SHP77 (cell line): ENCODE measurements around the gene HPS6.
"Not testable (repeated sequence)": the region's sequence is repeated elsewhere in the genome, so short reads cannot be mapped to it uniquely, and the experiment has no call there.

Source experiments
- DNase-seq, 2 experiments: peaks; one replicate each; lab custom pipeline; 2025; lab: John Stamatoyannopoulos, UW

HPS6 gene

DNA sequence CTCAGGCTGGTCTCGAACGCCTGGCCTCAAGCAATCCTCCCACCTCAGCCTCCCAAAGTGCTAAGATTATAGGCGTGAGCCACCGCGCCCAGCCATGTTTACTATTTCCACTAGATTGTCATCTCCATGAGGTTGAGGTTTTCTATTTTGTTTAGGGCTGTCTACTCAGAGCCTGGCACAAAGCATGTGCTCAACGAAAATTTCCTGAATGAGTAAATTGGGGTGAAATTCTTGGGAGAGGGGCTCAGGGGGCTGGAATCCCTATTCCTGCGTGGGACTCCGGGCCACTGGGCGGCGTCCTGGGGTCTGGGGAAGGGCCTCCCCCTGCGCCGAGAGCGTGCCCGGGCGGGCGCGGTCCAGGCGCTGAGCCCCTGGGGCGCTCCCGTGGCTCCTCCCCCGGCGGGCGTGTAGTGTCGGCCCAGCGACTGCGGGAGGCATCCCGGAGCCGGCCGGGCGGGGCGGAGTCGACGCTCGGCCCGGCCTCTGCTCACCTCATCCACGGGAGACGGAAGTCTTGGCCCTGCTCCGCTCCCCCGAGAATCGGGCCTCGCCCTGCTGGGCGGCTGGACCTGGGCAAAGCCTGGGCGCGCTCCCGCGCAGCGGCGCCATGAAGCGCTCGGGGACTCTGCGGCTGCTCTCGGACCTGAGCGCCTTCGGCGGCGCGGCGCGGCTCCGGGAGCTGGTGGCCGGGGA is at the start of gene HPS6:
Gene HPS6 (plus strand): TSS at position 482 of the 693 bp plus-strand sequence. CDS start 126 bp downstream, at position 608.
- DNase-seq = peak; percentile 85 to 87

DNA sequence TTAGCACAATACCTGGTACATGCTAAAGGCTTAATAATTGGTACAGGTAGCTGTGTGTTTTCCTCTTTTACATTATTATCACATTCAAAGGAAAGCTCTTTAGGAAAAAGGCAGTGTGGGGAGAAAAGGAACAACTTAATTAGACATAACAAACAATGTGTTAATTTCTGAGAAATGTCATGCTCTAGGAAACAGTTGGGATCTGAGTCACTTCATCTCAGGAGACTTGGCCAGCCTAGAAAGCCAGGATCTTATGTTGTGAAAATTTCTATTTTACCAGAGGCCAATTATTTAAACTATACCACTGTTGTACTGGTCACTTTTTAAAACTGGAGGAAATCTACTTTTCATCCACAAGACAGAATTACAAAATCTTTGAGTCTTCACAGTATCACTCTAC is 48.7 kb upstream of the HPS6 start:
- DNase-seq = no peak

DNA sequence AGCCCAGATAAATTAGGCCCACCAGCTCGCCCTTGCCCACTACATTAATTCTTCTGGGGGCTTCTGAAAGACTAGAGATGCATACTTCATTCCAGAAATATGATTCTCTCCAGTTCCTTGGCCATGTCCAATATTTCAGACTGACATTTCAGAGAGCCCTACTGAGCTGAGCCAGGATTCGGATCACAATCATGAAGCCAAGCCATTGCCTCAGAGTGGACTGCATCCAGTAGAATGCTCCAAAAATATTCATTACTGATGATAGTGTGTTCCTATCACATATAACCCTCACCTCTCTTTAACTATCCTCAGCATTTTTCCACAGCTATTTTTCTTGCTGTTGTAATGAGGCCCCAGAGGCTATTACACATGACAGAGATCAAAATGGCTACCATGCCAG is 47.9 kb upstream of the HPS6 start:
- DNase-seq = no peak

DNA sequence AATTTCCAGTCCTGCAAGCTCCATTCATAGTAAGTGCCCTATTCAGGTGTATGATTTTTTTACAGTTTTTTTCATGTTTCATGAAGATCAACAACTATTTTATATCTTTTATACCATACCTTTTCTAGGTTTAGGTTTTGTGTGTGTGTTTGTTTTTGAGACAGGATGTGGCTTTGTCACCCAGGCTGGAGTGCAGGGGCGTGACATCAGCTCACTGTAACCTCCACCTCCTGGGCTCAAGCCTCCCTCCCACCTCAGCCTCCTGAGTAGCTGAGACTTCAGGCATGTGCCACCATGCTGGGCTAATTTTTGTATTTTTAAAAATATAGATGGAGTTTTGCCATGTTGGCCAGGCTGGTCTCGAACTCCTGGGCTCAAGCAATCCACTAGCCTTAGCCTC is 44.2 kb upstream of the HPS6 start:
- no peak for DNase-seq

DNA sequence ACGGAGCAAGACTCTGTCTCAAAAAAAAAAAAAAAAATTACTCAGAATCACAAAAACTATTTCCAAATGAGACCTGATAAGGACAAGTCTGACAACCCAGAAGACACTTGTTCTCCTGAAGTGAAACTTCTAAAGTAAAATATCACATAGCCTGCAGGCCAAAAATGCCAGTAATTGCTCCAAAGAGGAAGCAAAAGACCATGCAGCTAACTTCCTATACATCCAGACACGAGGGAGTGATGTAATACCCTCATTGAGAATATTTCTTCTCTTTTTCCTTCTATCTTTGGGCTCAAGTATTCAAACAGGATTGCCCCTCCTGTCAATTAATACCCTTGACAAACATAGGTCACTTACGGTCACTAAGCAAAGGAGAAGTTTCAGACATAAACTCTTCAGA is 40.4 kb upstream of the HPS6 start:
- no peak for DNase-seq

DNA sequence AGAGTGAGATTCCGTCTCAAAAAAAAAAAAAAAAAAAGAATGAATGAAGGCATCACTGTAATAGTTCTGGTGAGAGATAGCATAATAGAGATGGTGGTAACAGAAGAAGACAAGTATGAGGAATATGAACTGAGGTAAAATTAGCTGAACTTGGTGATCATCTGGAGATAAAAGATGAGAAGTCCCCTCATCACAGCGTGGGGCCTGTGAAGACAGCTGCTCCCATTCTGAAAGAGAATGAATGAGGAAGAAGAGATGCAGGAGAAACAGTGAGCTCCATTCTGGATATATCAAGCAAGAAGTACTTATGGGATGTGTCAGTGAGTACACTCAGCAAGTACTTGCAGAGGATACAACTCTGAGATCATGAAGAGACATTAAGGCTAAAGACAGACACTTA is 37.9 kb upstream of the HPS6 start:
- no peak for DNase-seq

DNA sequence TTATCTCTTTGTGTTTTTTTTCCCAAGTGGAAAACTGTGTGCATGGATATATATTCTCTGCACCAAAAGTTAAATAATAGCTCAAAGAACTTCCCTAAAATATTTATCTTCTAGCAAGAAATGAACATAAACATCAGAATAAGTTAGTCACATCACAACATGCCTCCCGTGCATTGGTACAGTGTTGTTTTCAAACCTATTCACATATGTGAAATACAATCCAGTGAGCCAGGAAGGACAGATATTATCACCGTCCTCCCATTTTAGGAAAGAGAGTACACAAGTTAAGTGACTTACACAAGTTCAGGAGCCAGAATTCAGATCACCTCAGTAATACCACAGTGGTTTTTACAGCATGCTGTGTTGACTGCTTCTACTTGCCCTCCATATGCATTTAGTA is 31.4 kb upstream of the HPS6 start:
- DNase-seq = no peak

DNA sequence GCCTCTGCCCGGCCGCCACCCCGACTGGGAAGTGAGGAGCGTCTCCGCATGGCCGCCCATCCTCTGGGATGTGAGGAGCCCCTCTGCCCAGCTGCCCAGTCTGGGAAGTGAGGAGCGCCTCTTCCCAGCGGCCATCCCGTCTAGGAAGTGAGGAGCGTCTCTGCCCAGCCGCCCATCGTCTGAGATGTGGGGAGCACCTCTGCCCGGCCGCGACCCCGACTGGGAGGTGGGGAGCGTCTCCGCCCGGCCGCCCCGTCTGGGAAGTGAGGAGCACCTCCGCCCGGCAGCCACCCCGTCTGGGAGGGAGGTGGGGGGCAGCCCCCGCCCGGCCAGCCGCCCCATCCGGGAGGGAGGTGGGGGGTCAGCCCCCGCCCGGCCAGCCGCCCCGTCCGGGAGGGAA is 29.3 kb upstream of the HPS6 start:
- DNase-seq = not testable (repeated sequence)

DNA sequence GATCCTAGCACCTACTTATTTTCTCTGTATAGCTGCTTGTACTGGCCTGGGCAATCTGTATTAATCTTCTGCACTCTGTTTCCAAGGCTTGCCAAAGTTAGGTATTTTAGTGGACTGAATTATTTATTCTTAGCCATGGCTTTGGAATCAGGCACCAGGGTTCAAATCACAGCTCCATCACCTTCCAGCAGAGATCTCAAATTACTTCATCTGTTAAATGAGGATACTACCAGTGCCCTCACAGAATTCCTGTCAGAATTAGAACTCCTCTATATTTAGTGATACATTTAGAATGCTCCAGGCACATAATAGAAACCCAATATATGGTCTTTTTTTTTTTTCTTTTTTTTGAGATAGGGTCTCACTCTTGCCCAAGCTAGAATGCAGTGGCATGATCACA is 26.7 kb upstream of the HPS6 start:
- no peak for DNase-seq

DNA sequence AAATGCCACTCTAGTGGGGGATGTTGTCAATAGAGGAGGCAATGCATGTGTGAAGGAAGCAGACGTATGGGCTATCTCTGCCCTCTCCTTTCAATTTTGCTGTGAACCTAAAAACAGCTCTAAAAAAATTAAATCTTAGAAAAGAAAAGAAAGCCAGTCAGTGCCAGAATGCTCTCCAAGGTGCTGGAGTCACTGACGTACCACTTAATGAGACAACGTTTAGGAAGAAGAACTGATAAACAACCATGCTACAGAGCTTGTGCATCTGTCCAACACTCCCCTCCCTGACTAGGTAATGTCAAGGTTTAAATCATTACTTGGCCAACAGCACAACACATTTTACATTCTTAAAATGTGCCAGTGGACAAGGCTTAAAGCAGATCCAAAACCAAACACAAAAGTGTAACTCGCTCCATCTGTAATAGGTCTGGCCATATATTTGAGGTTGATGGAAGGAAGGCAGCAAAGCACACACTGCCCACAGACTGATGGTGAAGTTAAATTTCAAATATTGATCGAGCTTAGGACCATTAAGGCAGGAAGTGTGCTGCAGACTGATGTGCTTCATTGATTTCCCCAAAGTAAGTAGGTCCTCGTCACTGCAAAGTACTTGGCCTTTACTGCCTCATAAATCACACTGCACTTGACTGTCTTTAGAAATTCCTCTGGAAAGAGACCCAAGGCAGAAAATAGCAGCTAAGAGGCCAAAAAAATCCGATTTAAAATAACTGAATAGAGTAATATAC is 24.7 kb upstream of the HPS6 start:
- no peak for DNase-seq

DNA sequence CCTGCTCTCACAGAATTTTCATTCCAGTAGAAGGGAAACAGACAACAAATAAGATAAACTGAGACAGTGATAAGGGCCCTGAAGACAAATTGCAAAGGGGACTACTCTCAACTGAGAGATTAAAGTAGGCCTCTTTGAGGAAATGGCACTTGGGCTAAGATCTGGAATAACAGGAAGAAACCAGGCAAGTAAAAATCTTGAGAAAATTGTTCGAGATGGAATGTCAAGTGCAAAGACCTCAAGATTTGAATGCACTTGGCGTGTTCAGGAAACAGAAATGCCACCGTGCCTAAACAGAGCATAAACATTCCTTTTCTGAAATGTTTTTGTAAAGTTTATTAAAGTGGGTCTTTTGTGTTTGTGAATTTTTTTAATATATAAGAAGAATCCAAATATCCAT is 19.9 kb upstream of the HPS6 start:
- no peak for DNase-seq

DNA sequence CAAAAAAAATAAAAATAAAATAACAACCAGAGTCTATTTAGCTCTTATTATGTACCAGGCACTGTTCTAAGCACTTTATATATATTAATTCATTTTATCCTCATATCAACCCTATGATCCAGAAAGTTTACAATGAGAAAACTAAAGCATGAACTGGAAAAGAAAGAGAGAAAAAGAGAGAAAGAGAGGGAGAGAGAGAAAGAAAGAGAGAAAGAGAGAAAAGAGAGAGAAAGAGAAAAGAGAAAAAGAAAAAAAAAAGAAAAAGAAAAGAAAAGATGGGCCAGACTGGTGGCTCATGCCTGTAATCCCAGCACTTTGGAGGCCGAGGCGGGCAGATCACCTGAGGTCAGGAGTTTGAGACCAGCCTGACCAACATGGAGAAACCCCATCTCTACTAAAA is 19.1 kb upstream of the HPS6 start:
- no peak for DNase-seq

DNA sequence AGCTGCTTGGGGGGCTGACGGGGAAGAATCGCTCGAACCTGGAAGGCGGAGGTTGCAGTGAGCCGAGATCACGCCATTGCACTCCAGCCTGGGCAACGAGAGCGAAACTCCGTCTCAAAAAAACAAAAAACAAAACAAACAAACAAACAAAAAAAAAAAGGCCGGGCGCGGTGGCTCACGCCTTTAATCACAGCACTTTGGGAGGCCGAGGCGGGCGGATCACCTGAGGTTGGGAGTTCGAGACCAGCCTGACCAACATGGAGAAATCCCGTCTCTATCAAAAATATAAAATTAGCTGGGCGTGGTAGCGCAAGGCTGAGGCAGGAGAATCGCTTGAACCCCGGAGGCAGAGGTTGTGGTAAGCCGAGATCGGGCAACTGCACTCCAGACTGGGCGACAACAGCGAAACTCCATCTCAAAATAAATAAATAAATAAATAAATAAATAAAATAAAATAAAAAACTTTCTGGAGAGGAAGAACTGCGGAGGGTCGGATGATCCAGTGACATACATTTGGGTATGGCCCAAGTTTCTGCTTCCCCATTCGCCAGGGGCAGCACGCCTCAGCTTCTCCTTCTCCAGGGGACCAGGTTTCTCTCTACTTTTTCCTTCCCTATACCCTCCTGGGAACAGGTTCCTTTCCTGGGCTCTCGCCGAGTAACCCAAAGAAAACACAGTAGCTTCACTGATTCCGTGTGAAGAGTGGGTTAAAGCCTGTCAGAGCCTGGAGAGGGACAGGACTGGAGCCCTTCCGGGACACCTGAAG is 10.1 kb upstream of the HPS6 start:
- not testable (repeated sequence) for DNase-seq

DNA sequence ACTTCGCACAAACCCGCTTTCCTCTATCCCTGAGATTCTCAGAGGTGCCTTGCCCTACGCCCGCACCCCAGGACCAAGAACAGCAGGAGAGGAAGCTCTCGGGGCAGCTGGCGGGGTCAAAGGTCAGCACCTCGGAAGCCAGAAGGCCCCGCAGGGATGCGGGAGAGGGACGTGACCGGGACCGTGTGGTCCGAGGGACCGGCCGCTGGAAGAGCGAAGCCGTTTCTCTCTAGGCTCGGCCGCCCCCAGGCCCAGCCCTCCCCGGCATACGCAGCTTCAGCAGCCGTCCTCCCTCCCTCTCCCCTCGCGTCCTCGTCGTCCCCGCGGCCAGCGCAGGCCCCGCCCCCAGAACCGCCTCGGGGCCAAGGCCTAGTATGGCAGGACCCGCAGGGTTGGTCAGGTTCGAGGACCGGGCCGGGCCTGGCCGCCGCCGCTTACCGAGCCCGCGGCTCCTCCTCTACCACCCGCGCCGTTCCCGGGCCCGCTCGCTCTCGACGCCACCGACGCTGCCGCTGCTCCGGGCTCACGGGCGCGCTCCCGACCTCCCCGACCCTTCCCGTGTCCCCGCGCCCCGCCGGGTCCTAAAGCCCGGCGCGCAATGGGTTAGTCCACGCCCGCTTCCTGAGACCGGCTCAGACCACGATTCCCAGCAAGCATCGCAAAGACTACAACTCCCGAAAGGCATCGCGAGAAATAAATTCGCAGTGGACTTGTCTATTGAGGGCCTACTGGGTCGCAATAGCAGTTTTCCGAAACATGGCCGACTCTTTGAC is 9.3 kb upstream of the HPS6 start, which contains the start of gene ARMH3:
Gene ARMH3 (minus strand): TSS at position 527 of the 773 bp plus-strand sequence. CDS start 16,059 bp downstream, outside the sequence.
- peak; percentile 97 to 99 for DNase-seq

DNA sequence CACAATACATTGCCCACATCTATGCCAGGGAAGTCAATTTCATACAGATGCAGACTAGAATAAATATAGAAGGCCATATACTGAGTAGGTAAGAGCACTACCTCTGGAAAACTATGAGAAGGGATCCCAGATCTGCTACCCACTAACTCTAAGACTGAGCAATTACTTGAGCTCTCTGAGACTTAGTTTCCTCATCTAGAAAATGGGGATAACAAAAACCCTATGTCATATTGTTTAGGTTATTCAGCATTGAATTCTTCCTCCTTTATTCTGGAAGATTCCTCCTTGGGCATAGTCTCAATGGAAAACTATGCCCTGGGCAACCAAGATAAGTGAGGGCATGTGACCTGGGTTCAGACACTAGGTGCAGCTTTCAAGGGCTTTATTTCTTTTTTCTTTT is 5.2 kb upstream of the HPS6 start:
- no peak for DNase-seq

DNA sequence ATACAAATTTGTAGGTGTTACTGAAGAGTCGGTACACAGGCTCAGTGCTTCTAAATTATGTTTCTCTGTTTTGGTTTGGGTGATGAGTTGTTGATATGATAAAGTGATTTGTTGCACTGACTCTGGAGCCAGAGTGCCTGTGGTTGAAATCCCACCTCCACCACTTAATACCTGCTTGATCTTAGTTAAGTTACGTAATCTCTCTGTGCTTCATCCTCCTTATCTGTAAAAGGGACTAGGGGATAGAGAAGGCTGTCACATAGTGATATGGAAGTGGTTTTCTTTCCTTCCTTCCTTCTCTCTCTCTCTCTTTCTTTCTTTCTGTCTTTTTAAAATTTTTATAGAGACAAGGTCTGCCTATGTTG is 664 bp upstream of the HPS6 start:
- no peak for DNase-seq

DNA sequence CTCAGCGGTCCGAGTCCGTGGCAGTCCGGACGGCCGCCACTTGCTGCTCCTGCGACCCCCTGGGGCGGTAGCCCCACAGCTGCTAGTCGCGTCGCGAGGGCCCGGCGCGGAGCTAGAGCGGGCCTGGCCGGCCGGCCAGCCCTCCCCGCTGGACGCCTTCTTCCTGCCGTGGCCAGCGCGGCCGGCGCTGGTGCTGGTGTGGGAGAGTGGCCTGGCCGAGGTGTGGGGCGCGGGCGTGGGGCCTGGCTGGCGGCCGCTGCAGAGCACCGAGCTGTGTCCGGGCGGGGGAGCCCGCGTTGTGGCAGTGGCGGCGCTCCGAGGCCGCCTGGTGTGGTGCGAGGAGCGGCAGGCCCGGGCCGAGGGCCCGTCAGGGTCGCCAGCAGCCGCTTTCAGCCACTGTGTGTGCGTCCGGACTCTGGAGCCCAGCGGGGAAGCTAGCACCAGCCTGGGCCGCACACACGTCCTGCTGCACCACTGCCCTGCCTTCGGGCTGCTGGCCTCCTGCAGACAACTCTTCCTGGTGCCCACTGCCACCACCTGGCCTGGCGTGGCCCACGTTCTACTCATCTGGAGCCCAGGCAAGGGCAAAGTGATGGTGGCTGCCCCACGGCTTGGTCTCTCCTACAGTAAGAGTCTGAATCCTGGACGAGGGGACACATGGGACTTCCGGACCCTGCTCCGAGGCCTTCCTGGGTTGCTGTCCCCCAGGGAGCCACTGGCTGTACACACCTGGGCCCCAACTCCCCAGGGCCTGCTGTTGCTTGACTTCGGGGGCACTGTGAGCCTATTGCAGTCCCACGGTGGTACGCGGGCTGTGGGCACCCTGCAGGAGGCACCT is 631 bp downstream of the HPS6 start:
- DNase-seq = peak in 1 of 2 experiments; percentile 25

DNA sequence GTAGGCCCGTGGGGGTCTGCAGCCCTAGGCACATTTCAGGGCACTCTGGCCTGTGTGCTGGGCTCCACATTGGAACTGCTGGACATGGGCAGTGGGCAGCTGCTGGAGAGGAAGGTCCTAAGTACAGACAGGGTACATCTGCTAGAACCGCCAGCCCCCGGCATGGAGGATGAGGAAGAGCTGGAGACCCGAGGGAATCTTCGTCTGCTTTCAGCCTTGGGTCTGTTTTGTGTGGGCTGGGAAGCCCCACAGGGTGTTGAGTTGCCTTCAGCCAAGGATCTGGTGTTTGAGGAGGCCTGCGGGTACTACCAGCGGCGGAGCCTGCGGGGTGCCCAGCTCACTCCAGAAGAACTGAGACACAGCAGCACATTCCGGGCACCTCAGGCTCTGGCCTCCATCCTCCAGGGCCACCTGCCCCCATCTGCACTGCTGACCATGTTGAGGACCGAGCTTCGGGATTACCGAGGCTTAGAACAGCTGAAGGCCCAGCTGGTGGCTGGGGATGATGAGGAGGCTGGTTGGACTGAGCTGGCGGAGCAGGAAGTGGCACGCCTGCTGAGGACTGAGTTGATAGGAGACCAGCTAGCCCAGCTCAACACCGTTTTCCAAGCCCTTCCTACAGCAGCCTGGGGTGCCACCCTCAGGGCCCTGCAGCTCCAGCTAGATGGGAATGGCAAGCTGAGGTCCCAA is 1.4 kb downstream of the HPS6 start:
- DNase-seq = no peak

DNA sequence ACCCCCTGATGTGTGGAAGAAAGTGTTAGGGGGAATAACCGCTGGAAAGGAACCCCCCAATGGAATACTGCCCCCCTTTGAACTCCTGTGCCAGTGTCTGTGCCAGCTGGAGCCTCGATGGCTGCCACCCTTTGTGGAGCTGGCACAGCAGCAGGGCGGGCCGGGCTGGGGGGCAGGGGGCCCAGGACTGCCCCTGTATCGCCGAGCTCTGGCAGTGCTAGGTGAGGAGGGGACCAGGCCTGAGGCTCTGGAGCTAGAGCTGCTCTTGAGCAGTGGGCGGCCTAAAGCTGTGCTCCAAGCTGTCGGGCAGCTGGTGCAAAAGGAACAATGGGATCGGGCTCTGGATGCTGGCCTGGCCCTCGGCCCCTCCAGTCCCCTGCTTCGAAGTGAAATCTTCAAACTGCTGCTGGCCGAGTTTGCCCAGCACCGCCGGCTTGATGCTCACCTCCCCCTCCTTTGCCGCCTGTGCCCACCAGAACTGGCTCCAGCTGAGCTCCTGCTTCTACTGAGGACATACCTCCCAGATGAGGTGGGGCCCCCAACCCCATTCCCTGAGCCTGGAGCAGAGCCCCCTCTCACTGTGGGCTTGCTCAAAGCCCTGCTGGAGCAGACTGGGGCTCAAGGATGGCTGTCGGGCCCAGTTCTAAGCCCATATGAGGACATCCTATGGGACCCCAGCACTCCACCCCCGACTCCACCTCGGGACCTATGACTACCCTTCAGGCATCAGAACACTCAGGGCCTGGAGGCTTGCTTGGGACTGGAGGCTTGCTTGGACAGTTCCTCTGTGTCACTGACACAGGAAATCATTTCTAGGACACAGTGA is 2.2 kb downstream of the HPS6 start:
- no peak for DNase-seq

DNA sequence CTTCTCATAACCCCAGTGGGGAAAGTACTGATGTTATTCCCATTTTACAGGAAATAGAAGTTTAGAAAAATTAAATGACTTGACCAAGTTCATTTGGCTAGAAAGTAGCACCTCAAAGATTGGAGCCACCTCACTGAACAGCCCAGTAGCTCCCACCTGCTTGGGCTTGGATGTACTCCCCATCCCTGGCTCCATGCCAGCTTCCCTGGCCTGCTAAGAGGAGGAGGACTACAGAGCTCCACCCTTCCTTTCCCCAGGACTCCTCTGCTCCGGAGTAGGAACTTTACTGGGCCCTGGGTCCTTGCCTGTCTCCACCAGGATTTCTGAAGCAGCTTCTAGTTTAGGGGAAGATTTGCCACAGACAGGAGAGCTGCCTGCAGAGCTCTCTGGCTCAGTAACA is 3.1 kb downstream of the HPS6 start:
- DNase-seq = peak; percentile 53 to 68
